Measurements from ENCODE around the gene ZFP64. TPM values are rescaled to one million over a fixed set of nuclear protein-coding genes. Genes with fewer than 3 reads are reported as not detected.
"Not testable (repeated sequence)": the region's sequence is repeated elsewhere in the genome, so short reads cannot be mapped to it uniquely, and the experiment has no call there.

Gene ZFP64
- total RNA-seq, 2 donors from 2014 or later = 20.2 to 29.5 TPM

DNA sequence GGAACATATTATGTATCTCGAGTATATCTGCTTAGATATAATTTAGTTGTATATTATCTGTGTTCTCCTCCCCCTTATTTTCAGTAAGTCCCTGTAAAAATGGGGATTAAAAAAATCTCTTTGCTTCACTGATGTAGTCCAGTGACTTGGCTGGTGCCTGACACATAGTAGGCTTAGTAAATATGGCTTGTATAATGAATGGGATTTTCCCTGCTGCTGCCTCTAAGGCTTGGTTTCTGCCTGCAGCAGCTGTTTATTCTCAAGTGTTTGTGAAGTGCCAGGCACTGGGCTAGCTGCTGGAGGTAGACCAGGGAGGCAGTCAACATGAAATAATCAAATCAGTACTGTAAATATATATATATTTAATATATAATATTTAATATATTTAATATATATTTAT, 1.6 kb upstream of the ZFP64 start:
- Histone ChIP-seq H3K4me1 (replicated peaks) (no peaks in the 10 kb centered on the region), H3K36me3 (no peaks in the 10 kb centered on the region), H3K4me3 (no peak overlapping the region), H3K9me3 (no peaks in the 10 kb centered on the region), H3K27me3 (replicated peaks; ENCODE audit: insufficient read depth) (no peaks in the 10 kb centered on the region), H3K27ac (no peak overlapping the region)
- WGBS = 93% methylated on average over 1 of the region's 1 CpG
- no peak for DNase-seq (ENCODE audit: low spot score)
- TF ChIP-seq POLR2AphosphoS5 (IDR thresholded peaks at IDR 0.05) (no peak), POLR2A (IDR thresholded peaks at IDR 0.05) (no peak)
- TF ChIP-seq, protein P1, sequence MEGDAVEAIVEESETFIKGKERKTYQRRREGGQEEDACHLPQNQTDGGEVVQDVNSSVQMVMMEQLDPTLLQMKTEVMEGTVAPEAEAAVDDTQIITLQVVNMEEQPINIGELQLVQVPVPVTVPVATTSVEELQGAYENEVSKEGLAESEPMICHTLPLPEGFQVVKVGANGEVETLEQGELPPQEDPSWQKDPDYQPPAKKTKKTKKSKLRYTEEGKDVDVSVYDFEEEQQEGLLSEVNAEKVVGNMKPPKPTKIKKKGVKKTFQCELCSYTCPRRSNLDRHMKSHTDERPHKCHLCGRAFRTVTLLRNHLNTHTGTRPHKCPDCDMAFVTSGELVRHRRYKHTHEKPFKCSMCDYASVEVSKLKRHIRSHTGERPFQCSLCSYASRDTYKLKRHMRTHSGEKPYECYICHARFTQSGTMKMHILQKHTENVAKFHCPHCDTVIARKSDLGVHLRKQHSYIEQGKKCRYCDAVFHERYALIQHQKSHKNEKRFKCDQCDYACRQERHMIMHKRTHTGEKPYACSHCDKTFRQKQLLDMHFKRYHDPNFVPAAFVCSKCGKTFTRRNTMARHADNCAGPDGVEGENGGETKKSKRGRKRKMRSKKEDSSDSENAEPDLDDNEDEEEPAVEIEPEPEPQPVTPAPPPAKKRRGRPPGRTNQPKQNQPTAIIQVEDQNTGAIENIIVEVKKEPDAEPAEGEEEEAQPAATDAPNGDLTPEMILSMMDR (IDR thresholded peaks at IDR 0.05) = no peak
- intact Hi-C loops (cut with DNase I) = no loop called here

DNA sequence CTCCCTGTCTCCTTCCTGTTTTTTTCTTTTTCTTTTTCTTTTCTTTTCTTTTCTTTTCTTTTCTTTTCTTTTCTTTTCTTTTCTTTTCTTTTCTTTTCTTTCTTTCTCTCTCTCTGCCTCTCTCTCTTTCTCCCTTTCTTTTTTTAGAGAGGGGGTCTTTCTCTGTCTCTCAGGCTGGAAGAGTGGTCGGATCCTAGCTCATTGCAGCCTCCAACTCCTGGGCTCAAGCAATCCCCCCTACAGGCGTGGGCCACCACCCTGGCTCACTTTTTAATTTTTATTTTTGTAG, 1.1 kb upstream of the ZFP64 start:
- H3K4me3 ChIP-seq; intact Hi-C loops (cut with DNase I); H3K36me3 ChIP-seq; H3K27me3 ChIP-seq (replicated peaks; ENCODE audit: insufficient read depth); H3K4me1 ChIP-seq (replicated peaks); DNase-seq (ENCODE audit: low spot score); H3K9me3 ChIP-seq: not testable (repeated sequence)
- peak overlapping the region in 1 of 2 donors; percentile 89 for H3K27ac ChIP-seq
- 87% methylated on average over 2 of the region's 2 CpGs for WGBS

DNA sequence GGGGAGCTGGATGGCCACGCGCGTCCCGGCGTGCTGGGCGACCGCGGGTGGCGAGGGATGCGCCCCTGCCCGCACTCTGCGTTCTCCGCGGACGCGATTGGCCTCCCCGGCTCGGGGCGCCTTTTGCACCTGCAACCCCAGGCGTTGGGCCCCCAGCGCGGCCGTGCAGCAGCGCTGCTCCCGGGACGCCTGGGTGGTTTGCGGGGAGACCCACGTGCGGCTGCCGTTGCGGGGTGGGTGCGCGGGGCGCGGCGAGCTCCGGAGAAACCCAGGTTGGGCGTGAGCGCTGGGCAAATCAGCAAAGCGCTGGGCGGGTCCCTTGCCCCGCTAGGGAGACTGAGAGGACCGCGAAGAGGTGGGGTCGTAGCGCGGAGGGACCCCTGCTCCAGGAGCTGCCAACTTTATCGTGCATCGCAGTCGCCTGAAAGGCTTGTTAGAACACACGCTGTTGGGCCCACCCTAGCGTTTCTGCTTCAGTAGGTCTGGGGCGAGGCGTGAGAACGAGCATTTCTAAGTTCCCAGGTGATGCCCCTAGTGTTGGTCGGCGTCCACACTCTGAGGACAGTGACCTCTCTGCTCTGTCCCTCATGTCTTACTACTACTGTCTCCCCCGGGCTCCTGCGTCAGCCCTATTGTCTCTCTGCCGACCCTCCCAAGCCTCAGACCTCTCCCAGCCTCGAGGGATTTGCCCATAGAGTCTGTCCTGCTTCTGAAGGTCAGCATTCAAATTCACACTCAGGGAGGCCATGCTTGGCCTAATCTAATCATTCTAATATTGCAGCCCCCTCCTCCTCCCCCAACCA, 538 bp upstream of the ZFP64 start:
- WGBS = under 1% methylated on average over 61 of the region's 61 CpGs
- peak overlapping the region; percentile 63 to 91 for H3K4me3 ChIP-seq

DNA sequence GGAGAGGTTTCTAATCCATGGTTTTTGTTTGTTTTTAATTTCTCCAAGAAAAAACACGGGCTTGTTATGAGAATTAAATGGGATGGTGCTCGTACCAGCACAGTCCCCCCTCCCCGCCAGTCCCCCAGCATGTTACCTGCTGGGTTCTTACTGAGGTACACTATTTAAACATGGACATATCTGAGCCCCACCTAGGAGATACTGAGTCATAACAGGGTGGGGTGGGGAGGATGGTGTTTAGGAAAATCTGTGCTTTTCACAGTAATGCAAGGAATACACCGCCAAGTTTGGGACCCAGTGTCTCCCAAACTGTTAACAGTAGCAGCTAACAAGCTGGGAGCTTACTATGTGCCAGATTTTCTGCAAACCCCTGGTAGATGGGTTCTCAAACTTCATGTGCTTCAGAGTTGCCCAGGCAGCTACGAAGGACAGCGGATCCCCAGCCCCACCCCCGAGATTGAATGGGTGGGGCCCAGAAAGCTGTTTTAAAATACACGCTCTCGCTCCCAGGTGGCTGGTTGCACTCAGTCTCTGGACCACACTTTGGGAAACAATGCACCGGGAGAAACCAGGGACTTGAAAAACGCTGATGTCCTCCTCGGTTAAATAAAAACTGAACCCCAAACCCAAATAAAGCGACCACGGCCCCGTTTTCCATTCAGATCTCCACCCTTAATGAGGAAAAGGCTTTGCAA, 995 bp downstream of the ZFP64 start:
- no peak for TF ChIP-seq POLR2A (IDR thresholded peaks at IDR 0.05)
- TF ChIP-seq, protein P1 (IDR thresholded peaks at IDR 0.05) = no peak
- TF ChIP-seq POLR2AphosphoS5 (IDR thresholded peaks at IDR 0.05) = no peak

More for the DNA sequence above, 538 bp upstream of the ZFP64 start:
- DNase-seq (ENCODE audit: low spot score) = peak; percentile 11
- intact Hi-C loops (cut with DNase I) = no loop called here
- Histone ChIP-seq H3K4me1 (replicated peaks) (no peaks in the 10 kb centered on the region), H3K27ac (peak overlapping the region; percentile 89 to 94), H3K36me3 (no peaks in the 10 kb centered on the region), H3K27me3 (replicated peaks; ENCODE audit: insufficient read depth) (no peaks in the 10 kb centered on the region), H3K9me3 (no peaks in the 10 kb centered on the region)
- no peak for TF ChIP-seq POLR2A (IDR thresholded peaks at IDR 0.05)
- no peak for TF ChIP-seq POLR2AphosphoS5 (IDR thresholded peaks at IDR 0.05)
- TF ChIP-seq, protein P1 (IDR thresholded peaks at IDR 0.05) = peak in 1 of 4 experiments; percentile 32

DNA sequence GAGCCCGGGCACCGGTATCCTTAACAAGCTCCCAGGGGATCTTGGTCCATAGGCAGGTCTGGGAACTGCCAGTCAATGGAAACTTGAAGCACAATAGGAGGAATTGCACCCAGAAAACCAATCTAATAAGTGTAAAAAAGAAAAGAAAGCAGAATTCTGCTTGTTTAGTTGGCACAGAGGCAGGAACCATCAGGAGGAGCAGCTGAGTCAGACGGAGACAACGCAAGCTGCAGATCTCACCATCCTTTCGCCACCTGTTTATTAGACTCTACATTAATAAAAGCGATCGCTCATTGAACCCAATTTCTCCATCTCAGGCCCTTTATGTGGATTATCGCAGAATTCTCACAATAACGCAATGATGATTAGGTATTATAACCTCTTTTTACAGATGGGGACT, 9.8 kb downstream of the ZFP64 start:
- H3K4me3 ChIP-seq = no peak overlapping the region
- no peaks in the 10 kb centered on the region for H3K27me3 ChIP-seq (replicated peaks; ENCODE audit: insufficient read depth)
- intact Hi-C loops (cut with DNase I) = no loop called here
- H3K36me3 ChIP-seq = no peaks in the 10 kb centered on the region
- no peaks in the 10 kb centered on the region for H3K9me3 ChIP-seq
- TF ChIP-seq, protein P1 (IDR thresholded peaks at IDR 0.05) = no peak
- no peak for TF ChIP-seq POLR2A (IDR thresholded peaks at IDR 0.05)
- no peak for TF ChIP-seq POLR2AphosphoS5 (IDR thresholded peaks at IDR 0.05)
- no peak overlapping the region for H3K27ac ChIP-seq
- H3K4me1 ChIP-seq (replicated peaks) = no peaks in the 10 kb centered on the region
- 95% methylated on average over 9 of the region's 9 CpGs for WGBS
- no peak for DNase-seq (ENCODE audit: low spot score)

More for the DNA sequence above, 995 bp downstream of the ZFP64 start:
- H3K27ac ChIP-seq = peak overlapping the region; percentile 89 to 94
- no peaks in the 10 kb centered on the region for H3K4me1 ChIP-seq (replicated peaks)
- intact Hi-C loops (cut with DNase I) = no loop called here
- H3K9me3 ChIP-seq = no peaks in the 10 kb centered on the region
- WGBS = 12% methylated on average over 15 of the region's 15 CpGs
- H3K36me3 ChIP-seq = no peaks in the 10 kb centered on the region
- peak; percentile 19 for DNase-seq (ENCODE audit: low spot score)
- peak overlapping the region; percentile 63 to 91 for H3K4me3 ChIP-seq
- no peaks in the 10 kb centered on the region for H3K27me3 ChIP-seq (replicated peaks; ENCODE audit: insufficient read depth)
